OCI-LY3 (cell line): ENCODE data around the gene TBXA2R.

ENCODE experiments used
- H2AFZ ChIP-seq: fragments of 200-600, 300-600 bp; shearing (Covaris generic); 2 replicates; pipeline ENCODE4 v1.6.0; 2014; ENCODE audit warnings: antibody characterized with exemption, low read depth, low read length
- H3K27ac ChIP-seq: fragments of 200-600, 300-600 bp; sonication (generic); 2 replicates; pipeline ENCODE4 v1.5.1; 2014; ENCODE audit warnings: mild to moderate bottlenecking, low read length, moderate library complexity, mixed read lengths
- H3K27me3 ChIP-seq: fragments of 200-600, 300-600 bp; sonication (generic); 2 replicates; pipeline ENCODE4 v1.6.1; 2014; ENCODE audit warnings: low read depth, low read length, mixed read lengths
- H3K36me3 ChIP-seq: fragments of 200-600, 300-600 bp; sonication (generic); replicated peaks from 2 replicates; pipeline ENCODE3; 2014; ENCODE audit warnings: low read depth, low read length, mixed read lengths
- H3K4me1 ChIP-seq: fragments of 300-600, 200-600 bp; sonication (generic); 2 replicates; pipeline ENCODE4 v1.6.1; 2014; ENCODE audit warnings: low read length, mixed read lengths
- H3K4me2 ChIP-seq: fragments of 200-600, 300-600 bp; sonication (generic); 2 replicates; pipeline ENCODE4 v1.6.1; 2014; ENCODE audit warnings: low read length, mixed read lengths
- H3K4me3 ChIP-seq: fragments of 300-600, 200-600 bp; sonication (generic); 2 replicates; pipeline ENCODE4 v1.5.1; 2014; ENCODE audit warnings: antibody characterized with exemption, mild to moderate bottlenecking, low read length, moderate library complexity
- H3K79me2 ChIP-seq: fragments of 300-600, 200-600 bp; shearing (Covaris generic); 2 replicates; pipeline ENCODE4 v1.6.1; 2014; ENCODE audit warnings: mild to moderate bottlenecking, low read length, mixed read lengths
- H3K9ac ChIP-seq: fragments of 300-600, 200-600 bp; shearing (Covaris generic); 2 replicates; pipeline ENCODE4 v1.6.0; 2014; ENCODE audit warnings: mild to moderate bottlenecking, low read length, moderate library complexity
- H3K9me3 ChIP-seq: fragments of 200-600, 300-600 bp; shearing (Covaris generic); 2 replicates; pipeline ENCODE4 v1.6.1; 2014; ENCODE audit warnings: low read length, mixed read lengths; ENCODE audit not compliant: insufficient read depth
- H4K20me1 ChIP-seq: fragments of 200-600, 300-600 bp; sonication (generic); 2 replicates; pipeline ENCODE4 v1.6.1; 2016; ENCODE audit warnings: low read length, mixed read lengths; ENCODE audit not compliant: insufficient read depth
- EZH2phosphoT487 ChIP-seq: fragments of 200-600 bp; shearing (Covaris generic); IDR thresholded peaks from 2 replicates; pipeline ENCODE4 v1.6.1; 2018; ENCODE audit warnings: antibody characterized with exemption, mixed run types, low read depth
- TF ChIP-seq, protein P1 (sequence below): fragments of 200-600, 300-600 bp; sonication (generic); IDR thresholded peaks from 2 replicates; pipeline ENCODE4 v1.5.1; 2014; ENCODE audit warnings: antibody characterized with exemption, low read length, low read depth

TBXA2R gene

DNA sequence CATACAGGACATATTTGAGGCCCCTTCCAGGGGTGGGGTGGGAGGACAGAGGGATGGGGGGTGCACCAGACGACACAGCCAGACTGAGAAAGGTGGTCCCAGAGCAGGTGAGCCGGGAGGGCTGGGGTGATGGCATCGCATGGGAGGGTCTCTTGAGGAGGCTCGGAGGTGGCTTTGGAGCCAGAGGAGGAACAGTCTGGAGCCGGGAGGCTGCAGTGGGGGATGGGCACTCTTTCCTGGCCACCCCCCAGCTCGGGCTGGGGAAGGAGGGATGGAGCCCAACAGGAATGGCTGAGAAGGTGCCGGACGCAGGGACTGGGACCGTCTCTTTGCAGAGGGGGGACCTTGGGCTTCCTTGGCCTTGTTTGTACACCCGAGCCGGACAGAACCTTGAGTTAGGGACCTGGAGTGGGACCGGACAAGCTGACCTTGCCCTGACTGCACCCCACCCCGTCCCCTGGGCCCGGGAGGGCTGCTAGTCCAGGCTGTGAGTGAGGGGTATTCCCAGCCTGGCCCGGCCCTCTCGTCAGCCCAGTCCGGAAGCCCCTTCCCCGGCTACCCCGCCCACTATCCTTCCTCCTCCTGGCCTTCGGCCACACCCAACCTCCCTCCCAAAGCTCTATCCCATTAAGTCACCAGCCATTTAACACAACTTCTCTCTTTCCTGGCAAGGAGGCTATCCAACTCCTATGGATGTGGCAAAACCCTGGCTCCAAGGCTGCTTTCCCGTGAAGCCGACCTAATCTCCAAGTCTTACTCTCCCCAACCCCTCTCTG lies 816 bp upstream of the TBXA2R start:
- H3K27ac ChIP-seq: no peak overlapping the region
- no peaks in the 10 kb centered on the region for H3K27me3 ChIP-seq
- H3K4me3 ChIP-seq: no peak overlapping the region
- H3K9me3 ChIP-seq: no peaks in the 10 kb centered on the region
- H4K20me1 ChIP-seq: no peaks in the 10 kb centered on the region
- no peak overlapping the region for H3K4me2 ChIP-seq
- TF ChIP-seq EZH2phosphoT487: no peak
- TF ChIP-seq, protein P1, sequence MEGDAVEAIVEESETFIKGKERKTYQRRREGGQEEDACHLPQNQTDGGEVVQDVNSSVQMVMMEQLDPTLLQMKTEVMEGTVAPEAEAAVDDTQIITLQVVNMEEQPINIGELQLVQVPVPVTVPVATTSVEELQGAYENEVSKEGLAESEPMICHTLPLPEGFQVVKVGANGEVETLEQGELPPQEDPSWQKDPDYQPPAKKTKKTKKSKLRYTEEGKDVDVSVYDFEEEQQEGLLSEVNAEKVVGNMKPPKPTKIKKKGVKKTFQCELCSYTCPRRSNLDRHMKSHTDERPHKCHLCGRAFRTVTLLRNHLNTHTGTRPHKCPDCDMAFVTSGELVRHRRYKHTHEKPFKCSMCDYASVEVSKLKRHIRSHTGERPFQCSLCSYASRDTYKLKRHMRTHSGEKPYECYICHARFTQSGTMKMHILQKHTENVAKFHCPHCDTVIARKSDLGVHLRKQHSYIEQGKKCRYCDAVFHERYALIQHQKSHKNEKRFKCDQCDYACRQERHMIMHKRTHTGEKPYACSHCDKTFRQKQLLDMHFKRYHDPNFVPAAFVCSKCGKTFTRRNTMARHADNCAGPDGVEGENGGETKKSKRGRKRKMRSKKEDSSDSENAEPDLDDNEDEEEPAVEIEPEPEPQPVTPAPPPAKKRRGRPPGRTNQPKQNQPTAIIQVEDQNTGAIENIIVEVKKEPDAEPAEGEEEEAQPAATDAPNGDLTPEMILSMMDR: no peak
- no peak overlapping the region for H2AFZ ChIP-seq
- peaks cover 9% of the 10 kb centered on the region for H3K4me1 ChIP-seq
- H3K36me3 ChIP-seq: peaks cover 8% of the 10 kb centered on the region
- no peak overlapping the region for H3K9ac ChIP-seq
- no peaks in the 10 kb centered on the region for H3K79me2 ChIP-seq

DNA sequence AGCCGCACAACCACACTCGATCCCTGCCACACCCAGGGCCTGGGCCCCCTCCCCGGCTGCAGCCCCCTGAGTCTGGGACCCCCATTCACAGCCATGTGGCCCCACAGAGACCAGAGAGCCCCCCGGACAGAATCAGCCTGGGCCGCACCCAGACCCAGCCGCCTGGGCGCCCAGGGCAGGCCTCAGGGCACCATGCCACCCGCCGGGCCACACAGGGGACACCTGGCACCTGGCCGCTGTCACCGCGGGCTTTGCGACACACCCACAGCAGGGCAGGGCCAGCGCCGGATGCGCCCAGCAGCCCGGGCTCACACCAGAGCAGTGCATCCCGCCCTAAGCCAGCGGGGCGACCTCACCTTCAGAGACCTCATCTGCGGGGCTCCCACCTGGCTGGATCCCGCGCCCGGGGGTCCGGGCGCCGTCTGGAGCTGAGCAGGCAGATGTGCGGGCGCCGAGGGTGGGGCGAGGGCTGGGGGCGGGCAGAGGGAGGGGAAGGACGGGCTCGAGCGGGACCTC lies 443 bp downstream of the TBXA2R start:
- no peak overlapping the region for H3K4me3 ChIP-seq
- no peaks in the 10 kb centered on the region for H3K27me3 ChIP-seq
- no peaks in the 10 kb centered on the region for H4K20me1 ChIP-seq
- H3K36me3 ChIP-seq: no peaks in the 10 kb centered on the region
- H3K27ac ChIP-seq: no peak overlapping the region
- no peak overlapping the region for H3K9ac ChIP-seq
- H2AFZ ChIP-seq: no peak overlapping the region
- H3K79me2 ChIP-seq: no peaks in the 10 kb centered on the region
- no peak overlapping the region for H3K4me2 ChIP-seq
- TF ChIP-seq, protein P1: no peak
- no peak for TF ChIP-seq EZH2phosphoT487
- peaks cover 9% of the 10 kb centered on the region for H3K4me1 ChIP-seq
- no peaks in the 10 kb centered on the region for H3K9me3 ChIP-seq

DNA sequence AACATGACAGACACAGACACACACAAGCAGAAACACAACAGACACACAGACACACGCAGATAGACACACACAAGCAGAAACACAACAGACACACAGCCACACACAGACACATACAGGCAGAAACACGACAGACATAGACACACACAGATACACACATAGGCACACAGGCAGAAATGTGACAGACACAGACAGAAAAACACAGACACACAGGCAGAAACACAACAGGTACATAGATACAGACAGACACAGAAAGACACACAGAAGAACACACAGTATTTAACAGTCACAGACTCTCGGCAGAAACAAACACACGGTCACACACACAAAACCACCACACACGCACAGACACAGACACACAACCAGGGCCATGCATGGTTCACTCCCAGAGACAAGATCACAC lies 905 bp downstream of the TBXA2R start:
- Histone ChIP-seq H3K79me2 (no peaks in the 10 kb centered on the region), H3K4me3 (no peak overlapping the region), H3K4me2 (no peak overlapping the region), H3K27me3 (no peaks in the 10 kb centered on the region), H2AFZ (no peak overlapping the region), H3K9ac (no peak overlapping the region), H3K36me3 (no peaks in the 10 kb centered on the region), H3K27ac (no peak overlapping the region), H3K4me1 (peaks cover 9% of the 10 kb centered on the region), H3K9me3 (no peaks in the 10 kb centered on the region), H4K20me1 (no peaks in the 10 kb centered on the region)
- TF ChIP-seq, protein P1: no peak
- no peak for TF ChIP-seq EZH2phosphoT487

DNA sequence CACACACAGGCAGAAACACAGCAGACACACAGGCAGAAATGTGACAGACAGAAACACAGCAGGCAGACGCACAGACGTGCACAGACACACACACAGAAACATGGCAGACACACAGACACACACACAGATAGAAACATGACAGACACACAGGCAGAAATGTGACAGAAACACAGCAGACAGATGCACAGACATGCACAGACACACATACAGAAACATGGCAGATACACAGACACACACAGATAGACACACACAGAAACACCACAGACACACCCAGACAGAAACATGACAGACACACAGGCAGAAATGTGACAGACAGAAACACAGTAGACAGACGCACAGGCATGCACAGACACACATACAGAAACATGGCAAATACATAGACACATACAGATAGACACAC lies 1.3 kb downstream of the TBXA2R start:
- Histone ChIP-seq H3K27me3 (no peaks in the 10 kb centered on the region), H3K4me3 (peak overlapping the region; percentile 24), H3K9me3 (no peaks in the 10 kb centered on the region), H3K36me3 (no peaks in the 10 kb centered on the region), H3K4me1 (peaks cover 9% of the 10 kb centered on the region), H3K9ac (no peak overlapping the region), H3K4me2 (peak overlapping the region; percentile 50), H2AFZ (0 out of 2 replicates have a peak overlapping the region, but pooled peaks have one; percentile 76), H4K20me1 (no peaks in the 10 kb centered on the region), H3K27ac (no peak overlapping the region), H3K79me2 (no peaks in the 10 kb centered on the region)
- no peak for TF ChIP-seq EZH2phosphoT487
- TF ChIP-seq, protein P1: no peak
